GM19099 (cell line): Measurements from ENCODE around the gene SH3BP1.

Source experiments
- POLR2A ChIP-seq: IDR thresholded peaks from 3 replicates; pipeline ENCODE4 v1.6.1; 2011; ENCODE audit warnings: low read depth; ENCODE audit not compliant: insufficient read length; ENCODE audit errors: extremely low read depth

SH3BP1 gene

GRCh38 chr22:37701141-37701786 lies 61.8 kb downstream of the SH3BP1 start:
- TF ChIP-seq POLR2A, result no peak

GRCh38 chr22:37703906-37704305 lies 64.4 kb downstream of the SH3BP1 start:
- no peak for TF ChIP-seq POLR2A

GRCh38 chr22:37704645-37705044 lies 65.2 kb downstream of the SH3BP1 start:
- TF ChIP-seq POLR2A, result no peak

DNA sequence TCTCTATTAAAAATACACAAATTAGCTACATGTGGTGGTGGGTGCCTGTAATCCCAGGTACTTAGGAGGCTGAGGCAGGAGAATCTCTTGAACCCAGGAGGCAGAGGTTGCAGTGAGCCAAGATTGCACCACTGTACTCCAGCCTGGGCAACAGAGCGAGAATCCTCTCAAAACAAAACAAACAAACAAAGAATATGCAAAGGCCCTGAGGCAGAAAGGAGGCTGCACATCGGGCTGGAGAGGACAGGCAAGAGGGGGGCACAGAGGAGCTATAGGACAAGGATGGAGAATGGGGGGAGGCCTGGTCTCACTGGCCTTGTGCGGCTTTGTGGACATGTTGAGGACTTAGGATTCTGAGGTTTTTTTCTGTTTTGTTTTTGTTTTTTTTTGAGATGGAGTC lies 65.7 kb downstream of the SH3BP1 start:
- TF ChIP-seq POLR2A, result no peak
